IMR-90 (cell line): ENCODE measurements around the gene MRPL17. TPM values are rescaled to one million over a fixed set of nuclear protein-coding genes. Genes with fewer than 3 reads are reported as not detected.
A peak's percentile ranks its signal among the peaks of the same experiment; 100 is the strongest.

Experiments used
- ATAC-seq: fragments of 200-7000 bp; cut with Tn5 transposase; 2 replicates; pipeline ENCODE4 v1.9.1; 2020; ENCODE audit warnings: low read depth, mild to moderate bottlenecking, moderate library complexity
- BruUV-seq: library from RNA; stranded (reverse); fragments of 400-500 nt; replicated peaks from 2 replicates; lab custom pipeline; 2021; lab: Mats Ljungman, UMichigan
- CTCF ChIA-PET: fragments of 300-600 bp; formaldehyde crosslinking; extraction: SDS; loops from one replicate; lab custom pipeline; 2021; ENCODE audit warnings: antibody characterized with exemption; lab: Yijun Ruan, JAX
- POLR2A ChIA-PET: fragments of 300-600 bp; sonication (Branson Sonifier 250); formaldehyde crosslinking; loops from one replicate; lab custom pipeline; 2022; ENCODE audit warnings: antibody characterized with exemption; ENCODE audit not compliant: unreplicated experiment; lab: Charles Lee
- DNase-seq: peaks from one replicate; pipeline ENCODE4 v3.0.0; 2013
- H2AFZ ChIP-seq: replicated peaks from 2 replicates; pipeline ENCODE3; 2013; ENCODE audit warnings: low read length, mild to moderate bottlenecking; ENCODE audit not compliant: poor library complexity
- H2AK5ac ChIP-seq: 2 replicates; pipeline ENCODE4 v1.6.1; 2013; ENCODE audit warnings: low read depth, low read length, inconsistent platforms
- H2AK9ac ChIP-seq: replicated peaks from 2 replicates; pipeline ENCODE3; 2013; ENCODE audit warnings: mild to moderate bottlenecking, low read depth, low read length, moderate library complexity; ENCODE audit not compliant: poor library complexity
- H2BK120ac ChIP-seq: 2 replicates; pipeline ENCODE4 v1.6.1; 2013; ENCODE audit warnings: low read depth, low read length, inconsistent platforms
- H2BK15ac ChIP-seq: 3 replicates; pipeline ENCODE4 v1.6.1; 2013; ENCODE audit warnings: low read depth, low read length, inconsistent platforms
- H2BK20ac ChIP-seq: 2 replicates; pipeline ENCODE4 v1.6.1; 2013; ENCODE audit warnings: low read depth, mild to moderate bottlenecking, inconsistent platforms, low read length, moderate library complexity
- H2BK5ac ChIP-seq: 2 replicates; pipeline ENCODE4 v1.6.1; 2013; ENCODE audit warnings: mild to moderate bottlenecking, low read depth, low read length, inconsistent platforms; ENCODE audit not compliant: poor library complexity, severe bottlenecking
- H3K14ac ChIP-seq: replicated peaks from 2 replicates; pipeline ENCODE4 v1.6.1; 2013; ENCODE audit warnings: low read depth, low read length, inconsistent platforms
- H3K18ac ChIP-seq: 2 replicates; pipeline ENCODE4 v1.6.1; 2013; ENCODE audit warnings: low read depth, low read length, control low read depth
- H3K23ac ChIP-seq: 2 replicates; pipeline ENCODE4 v1.6.1; 2013; ENCODE audit warnings: low read depth, low read length, inconsistent platforms
- H3K27ac ChIP-seq: 2 replicates; pipeline ENCODE4 v1.5.1; 2013; ENCODE audit warnings: mild to moderate bottlenecking, control low read depth, low read length; ENCODE audit not compliant: insufficient read depth
- H3K27me3 ChIP-seq: 2 replicates; pipeline ENCODE4 v1.6.1; 2013; ENCODE audit warnings: low read length; ENCODE audit not compliant: control insufficient read depth, insufficient read depth
- H3K36me3 ChIP-seq: 2 replicates; pipeline ENCODE4 v1.6.1; 2013; ENCODE audit warnings: low read length, mixed read lengths; ENCODE audit not compliant: control insufficient read depth, insufficient read depth
- H3K4ac ChIP-seq: 2 replicates; pipeline ENCODE4 v1.6.1; 2013; ENCODE audit warnings: low read depth, low read length, inconsistent platforms
- H3K4me1 ChIP-seq: 2 replicates; pipeline ENCODE4 v1.6.1; 2013; ENCODE audit warnings: low read length, mixed read lengths; ENCODE audit not compliant: control insufficient read depth, insufficient read depth
- H3K4me2 ChIP-seq: 2 replicates; pipeline ENCODE4 v1.6.1; 2013; ENCODE audit warnings: low read depth, mild to moderate bottlenecking, control low read depth, low read length, moderate library complexity
- H3K4me3 ChIP-seq: 2 replicates; pipeline ENCODE4 v1.5.1; 2013; ENCODE audit warnings: low read depth, mild to moderate bottlenecking, control low read depth, low read length, moderate library complexity; ENCODE audit not compliant: insufficient read depth
- H3K56ac ChIP-seq: 2 replicates; pipeline ENCODE4 v1.6.1; 2013; ENCODE audit warnings: low read length, inconsistent platforms; ENCODE audit not compliant: insufficient read depth; ENCODE audit errors: extremely low read depth
- H3K79me1 ChIP-seq, 2 experiments: 2 replicates each; pipeline ENCODE4 v1.6.1; 2013; ENCODE audit warnings: low read length in 2 of 2, inconsistent platforms in 1 of 2, low read depth in 1 of 2
- H3K9ac ChIP-seq: 2 replicates; pipeline ENCODE4 v1.6.1; 2013; ENCODE audit warnings: low read depth, low read length, control low read depth
- H3K9me1 ChIP-seq: 2 replicates; pipeline ENCODE4 v1.6.1; 2013; ENCODE audit warnings: low read length, inconsistent platforms; ENCODE audit not compliant: insufficient read depth
- H3K9me3 ChIP-seq: 2 replicates; pipeline ENCODE4 v1.6.1; 2013; ENCODE audit warnings: low read length; ENCODE audit not compliant: control insufficient read depth, insufficient read depth
- H4K20me1 ChIP-seq: 2 replicates; pipeline ENCODE4 v1.6.1; 2013; ENCODE audit warnings: low read length, inconsistent platforms; ENCODE audit not compliant: insufficient read depth
- H4K5ac ChIP-seq: 2 replicates; pipeline ENCODE4 v1.6.1; 2013; ENCODE audit warnings: mild to moderate bottlenecking, low read depth, low read length, control low read depth
- H4K8ac ChIP-seq, 2 experiments: 2 replicates each; pipeline ENCODE4 v1.6.1; 2013; ENCODE audit warnings: low read depth in 2 of 2, low read length in 2 of 2, control low read depth in 1 of 2, inconsistent platforms in 1 of 2
- H4K91ac ChIP-seq: 2 replicates; pipeline ENCODE4 v1.6.1; 2013; ENCODE audit warnings: low read depth, low read length, inconsistent platforms; ENCODE audit not compliant: insufficient read depth
- BHLHE40 ChIP-seq: fragments of 150-350 bp; IDR thresholded peaks from 2 replicates; pipeline ENCODE4 v1.6.1; 2016; ENCODE audit warnings: mild to moderate bottlenecking, low read depth, low read length
- MAFK ChIP-seq: IDR thresholded peaks from 2 replicates; pipeline ENCODE4 v1.6.1; 2012; ENCODE audit warnings: low read depth, low read length, improper control_type of control experiment
- WGBS, 2 experiments: methylation state at CpG; one replicate each; pipeline versions ENCODE4 v1.1.5 to v1.1.7; 2013; ENCODE audit warnings: missing lambda C conversion rate in 2 of 2; ENCODE audit not compliant: insufficient read length in 1 of 2; ENCODE audit errors: extremely low coverage in 2 of 2; 5-methylcytosine and 5-hydroxymethylcytosine counted together
- dilution Hi-C: fragments of 300-500 bp; cut with HindIII; formaldehyde crosslinking; loops from one replicate; pipeline ENCODE4 v1.14.3; 2018; ENCODE audit warnings: low sequenced_read_pairs; ENCODE audit not compliant: unreplicated experiment
- in situ Hi-C: fragments of 300-500 bp; cut with MboI; formaldehyde crosslinking; loops from 3 replicates; pipeline ENCODE4 v1.14.3; 2019; ENCODE audit warnings: low sequenced_read_pairs, inconsistent platforms, mixed read lengths
- intact Hi-C: fragments of 100-400 bp; cut with micrococcal nuclease; formaldehyde crosslinking; loops from 2 replicates; pipeline ENCODE4 v1.10.0; 2022
- polyA plus RNA-seq, 3 experiments: library from polyadenylated mRNA; depleted of rRNA; stranded (reverse); fragments of >200 nt; gene quantifications; 2 replicates each; pipeline ENCODE4 v1.2.3, GENCODE V29; 2012; ENCODE audit warnings: low replicate concordance in 1 of 3
- total RNA-seq: library from RNA; depleted of rRNA; stranded (reverse); fragments of >200 nt; gene quantifications from 2 replicates; pipeline ENCODE4 v1.2.3, GENCODE V29; 2012

MRPL17 gene
- total and polyA plus RNA-seq, 2 of the 4 experiments (the other 2 are of a cell fraction): 70.3 to 85.2 TPM

DNA sequence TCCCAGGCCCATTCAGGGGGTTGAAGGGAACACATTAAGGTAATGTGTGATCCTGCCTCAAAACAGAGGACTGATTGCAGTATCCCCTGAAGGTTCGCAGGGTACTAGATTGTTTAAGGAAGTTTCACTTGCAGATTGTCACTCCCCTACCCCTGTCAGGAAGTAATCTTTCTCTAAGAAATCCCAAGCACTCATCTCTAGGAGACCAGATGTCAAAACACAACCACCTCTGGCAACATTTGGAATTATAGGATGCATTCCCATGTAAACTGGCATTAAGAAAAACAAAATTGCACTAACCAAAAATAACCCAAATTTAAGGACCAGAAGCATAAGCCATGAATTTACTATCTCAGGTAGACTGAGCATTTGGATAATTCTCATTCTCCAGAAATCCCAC lies 1.6 kb downstream of the MRPL17 start:
- dilution Hi-C loops: no loop called here

More for the DNA sequence above, 1.6 kb downstream of the MRPL17 start:
- ChIA-PET POLR2A (no interaction called here), CTCF (interaction anchor here (0.7 to 1.1 kb wide), 3 partner anchors 18 to 150 kb away, joined by 3 read pairs; no protein-coding TSS in a partner anchor)
- ATAC-seq (no peak), DNase-seq (no peak)
- Histone ChIP-seq H3K27me3 (no peaks in the 10 kb centered on the region), H2AFZ (no peak overlapping the region), H4K91ac (no peak overlapping the region), H3K4ac (no peak overlapping the region), H3K9ac (no peak overlapping the region; the same call in 1 of the 2 replicates), H4K20me1 (peaks cover 7% of the 10 kb centered on the region; the same call in 1 of the 2 replicates), H2AK9ac (peak overlapping the region; percentile 63), H3K36me3 (peaks cover 9% of the 10 kb centered on the region), H4K5ac (no peak overlapping the region), H4K8ac (no peak overlapping the region), H2BK15ac (no peak overlapping the region), H3K56ac (no peak overlapping the region), H2BK5ac (no peak overlapping the region), H3K9me1 (peaks cover 6% of the 10 kb centered on the region), H3K18ac (no peak overlapping the region), H2AK5ac (no peak overlapping the region), H3K4me3 (no peak overlapping the region), H3K4me2 (0 out of 2 replicates have a peak overlapping the region, but pooled peaks have one; percentile 9), H2BK120ac (no peak overlapping the region), H3K27ac (no peak overlapping the region), H2BK20ac (no peak overlapping the region), H3K14ac (no peak overlapping the region), H3K79me1 (peaks cover 13 to 27% of the 10 kb centered on the region in 2 experiments), H3K9me3 (no peaks in the 10 kb centered on the region), H3K23ac (peak overlapping the region; percentile 81), H3K4me1 (peaks cover 5% of the 10 kb centered on the region)
- intact Hi-C loops (loop anchor here (5.0 kb wide), 2 partner anchors 199 to 304 kb away; partner anchors contain the start of genes ARFIP2 and TIMM10B), in situ Hi-C loops (loop anchor here (5.0 to 10.0 kb wide), 2 partner anchors 64 to 297 kb away; partner anchors contain the start of gene TPP1)
- TF ChIP-seq MAFK (no peak), BHLHE40 (no peak)
- no TSS peak for BruUV-seq
- WGBS, 2 experiments: no CpG with 5 or more reads among the region's 1 CpG
